ENCODE data around the gene ROBO2.

GRCh38 chr3:77071364-77071763 is 31.5 kb downstream of the ROBO2 start:
- TF ChIP-seq, protein P1, sequence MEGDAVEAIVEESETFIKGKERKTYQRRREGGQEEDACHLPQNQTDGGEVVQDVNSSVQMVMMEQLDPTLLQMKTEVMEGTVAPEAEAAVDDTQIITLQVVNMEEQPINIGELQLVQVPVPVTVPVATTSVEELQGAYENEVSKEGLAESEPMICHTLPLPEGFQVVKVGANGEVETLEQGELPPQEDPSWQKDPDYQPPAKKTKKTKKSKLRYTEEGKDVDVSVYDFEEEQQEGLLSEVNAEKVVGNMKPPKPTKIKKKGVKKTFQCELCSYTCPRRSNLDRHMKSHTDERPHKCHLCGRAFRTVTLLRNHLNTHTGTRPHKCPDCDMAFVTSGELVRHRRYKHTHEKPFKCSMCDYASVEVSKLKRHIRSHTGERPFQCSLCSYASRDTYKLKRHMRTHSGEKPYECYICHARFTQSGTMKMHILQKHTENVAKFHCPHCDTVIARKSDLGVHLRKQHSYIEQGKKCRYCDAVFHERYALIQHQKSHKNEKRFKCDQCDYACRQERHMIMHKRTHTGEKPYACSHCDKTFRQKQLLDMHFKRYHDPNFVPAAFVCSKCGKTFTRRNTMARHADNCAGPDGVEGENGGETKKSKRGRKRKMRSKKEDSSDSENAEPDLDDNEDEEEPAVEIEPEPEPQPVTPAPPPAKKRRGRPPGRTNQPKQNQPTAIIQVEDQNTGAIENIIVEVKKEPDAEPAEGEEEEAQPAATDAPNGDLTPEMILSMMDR (IDR thresholded peaks at IDR 0.05) = no peak
- TF ChIP-seq POLR2A (IDR thresholded peaks at IDR 0.05) = no peak
- TF ChIP-seq POLR2AphosphoS5 (IDR thresholded peaks at IDR 0.05) = no peak
